ENCODE measurements around the gene GRIK2. TPM values are rescaled to one million over a fixed set of nuclear protein-coding genes. Genes with fewer than 3 reads are reported as not detected.

Gene GRIK2
- total and polyA plus RNA-seq, 2 donors (not counting 3 experiments of a cell fraction or from before 2014, with no cell fraction given), result not detected

- H3K4me3 ChIP-seq (replicated peaks in 1 of 3; ENCODE audit: insufficient read depth in 1 of 3, low read depth in 1 of 3, low read length in 3 of 3), result no peak overlapping the region
- H3K9ac ChIP-seq (replicated peaks; ENCODE audit: extremely low read depth, insufficient read depth, low read length), result no peak overlapping the region
- DNase-seq (ENCODE audit: low read depth, low spot score) (no peak), FAIRE-seq (no peak)
- intact Hi-C loops (cut with micrococcal nuclease) (no loop called here), dilution Hi-C loops (cut with MboI; ENCODE audit: extremely low pct_ligation_motif_present, low sequenced_read_pairs) (no loop called here)
- no peaks in the 10 kb centered on the region for H4K20me1 ChIP-seq (replicated peaks; ENCODE audit: control insufficient read depth, extremely low read depth, insufficient read depth, low read length)
- no peak overlapping the region for H2AFZ ChIP-seq (ENCODE audit: low read depth, low read length)
- H3K4me1 ChIP-seq (ENCODE audit: control insufficient read depth, extremely low read depth, insufficient read depth, low read length), result no peaks in the 10 kb centered on the region
- ChIA-PET POLR2A (no interaction called here), CTCF (no interaction called here)
- H3K4me2 ChIP-seq (ENCODE audit: insufficient read depth, low read length), result no peak overlapping the region
- no peaks in the 10 kb centered on the region for H3K79me2 ChIP-seq (ENCODE audit: control insufficient read depth, insufficient read depth, low read length)
- TF ChIP-seq JUN (IDR thresholded peaks at IDR 0.05; ENCODE audit: borderline replicate concordance, insufficient read depth, insufficient read length, low read depth) (no peak), POLR2AphosphoS5 (IDR thresholded peaks at IDR 0.05; ENCODE audit: insufficient read depth, low read depth, low read length) (no peak), FOS (IDR thresholded peaks at IDR 0.05; ENCODE audit: borderline replicate concordance, insufficient read depth, low read length) (no peak), POLR2A (IDR thresholded peaks at IDR 0.05; ENCODE audit: low read depth, low read length) (no peak), GATA2 (IDR thresholded peaks at IDR 0.05; ENCODE audit: insufficient read depth, insufficient read length, low read depth, low read length) (no peak), EZH2 (IDR thresholded peaks at IDR 0.05; ENCODE audit: borderline replicate concordance, low read depth, low read length, severe bottlenecking) (no peak), MYC (IDR thresholded peaks at IDR 0.05; ENCODE audit: low read depth, low read length) (no peak)
- TF ChIP-seq, protein P1, sequence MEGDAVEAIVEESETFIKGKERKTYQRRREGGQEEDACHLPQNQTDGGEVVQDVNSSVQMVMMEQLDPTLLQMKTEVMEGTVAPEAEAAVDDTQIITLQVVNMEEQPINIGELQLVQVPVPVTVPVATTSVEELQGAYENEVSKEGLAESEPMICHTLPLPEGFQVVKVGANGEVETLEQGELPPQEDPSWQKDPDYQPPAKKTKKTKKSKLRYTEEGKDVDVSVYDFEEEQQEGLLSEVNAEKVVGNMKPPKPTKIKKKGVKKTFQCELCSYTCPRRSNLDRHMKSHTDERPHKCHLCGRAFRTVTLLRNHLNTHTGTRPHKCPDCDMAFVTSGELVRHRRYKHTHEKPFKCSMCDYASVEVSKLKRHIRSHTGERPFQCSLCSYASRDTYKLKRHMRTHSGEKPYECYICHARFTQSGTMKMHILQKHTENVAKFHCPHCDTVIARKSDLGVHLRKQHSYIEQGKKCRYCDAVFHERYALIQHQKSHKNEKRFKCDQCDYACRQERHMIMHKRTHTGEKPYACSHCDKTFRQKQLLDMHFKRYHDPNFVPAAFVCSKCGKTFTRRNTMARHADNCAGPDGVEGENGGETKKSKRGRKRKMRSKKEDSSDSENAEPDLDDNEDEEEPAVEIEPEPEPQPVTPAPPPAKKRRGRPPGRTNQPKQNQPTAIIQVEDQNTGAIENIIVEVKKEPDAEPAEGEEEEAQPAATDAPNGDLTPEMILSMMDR (IDR thresholded peaks at IDR 0.05; ENCODE audit: extremely low read depth in 1 of 2, insufficient read depth in 1 of 2, low read depth in 1 of 2, low read length in 2 of 2), result no peak
- TF ChIP-seq, protein P2, sequence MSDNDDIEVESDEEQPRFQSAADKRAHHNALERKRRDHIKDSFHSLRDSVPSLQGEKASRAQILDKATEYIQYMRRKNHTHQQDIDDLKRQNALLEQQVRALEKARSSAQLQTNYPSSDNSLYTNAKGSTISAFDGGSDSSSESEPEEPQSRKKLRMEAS (IDR thresholded peaks at IDR 0.05; ENCODE audit: insufficient read depth, insufficient read length), result no peak
- BruUV-seq (replicated peaks), result no TSS peak
- H3K9me3 ChIP-seq (replicated peaks; ENCODE audit: control insufficient read depth, insufficient read depth, low read length), result no peaks in the 10 kb centered on the region
- H3K27me3 ChIP-seq (ENCODE audit: control insufficient read depth in 2 of 2, insufficient read depth in 2 of 2, low read length in 2 of 2), result no peaks in the 10 kb centered on the region
- no peaks in the 10 kb centered on the region for H3K9me1 ChIP-seq (replicated peaks; ENCODE audit: control insufficient read depth, extremely low read depth, insufficient read depth, low read length)
- H3K36me3 ChIP-seq (ENCODE audit: control insufficient read depth in 2 of 2, extremely low read depth in 1 of 2, insufficient read depth in 2 of 2, low read length in 2 of 2), result no peaks in the 10 kb centered on the region
- H3K27ac ChIP-seq (ENCODE audit: insufficient read depth, low read depth, low read length), result no peak overlapping the region
Measured at GRCh38 chr6:101935732-101936131, 542.2 kb downstream of the GRIK2 start.

All from endothelial cell of umbilical vein (primary cell).